ENCODE results near the gene SPECC1.
A peak's percentile ranks its signal among the peaks of the same experiment; 100 is the strongest.
"Not testable (repeated sequence)": the region's sequence is repeated elsewhere in the genome, so short reads cannot be mapped to it uniquely, and the experiment has no call there.

The SPECC1 gene

GRCh38 chr17:20022701-20023100, 13.5 kb downstream of the SPECC1 start:
- DNase-seq (ENCODE audit: low spot score), result no peak
- H3K4me3 ChIP-seq, result no peak overlapping the region
- H3K27ac ChIP-seq, result no peak overlapping the region
- TF ChIP-seq, protein P1, sequence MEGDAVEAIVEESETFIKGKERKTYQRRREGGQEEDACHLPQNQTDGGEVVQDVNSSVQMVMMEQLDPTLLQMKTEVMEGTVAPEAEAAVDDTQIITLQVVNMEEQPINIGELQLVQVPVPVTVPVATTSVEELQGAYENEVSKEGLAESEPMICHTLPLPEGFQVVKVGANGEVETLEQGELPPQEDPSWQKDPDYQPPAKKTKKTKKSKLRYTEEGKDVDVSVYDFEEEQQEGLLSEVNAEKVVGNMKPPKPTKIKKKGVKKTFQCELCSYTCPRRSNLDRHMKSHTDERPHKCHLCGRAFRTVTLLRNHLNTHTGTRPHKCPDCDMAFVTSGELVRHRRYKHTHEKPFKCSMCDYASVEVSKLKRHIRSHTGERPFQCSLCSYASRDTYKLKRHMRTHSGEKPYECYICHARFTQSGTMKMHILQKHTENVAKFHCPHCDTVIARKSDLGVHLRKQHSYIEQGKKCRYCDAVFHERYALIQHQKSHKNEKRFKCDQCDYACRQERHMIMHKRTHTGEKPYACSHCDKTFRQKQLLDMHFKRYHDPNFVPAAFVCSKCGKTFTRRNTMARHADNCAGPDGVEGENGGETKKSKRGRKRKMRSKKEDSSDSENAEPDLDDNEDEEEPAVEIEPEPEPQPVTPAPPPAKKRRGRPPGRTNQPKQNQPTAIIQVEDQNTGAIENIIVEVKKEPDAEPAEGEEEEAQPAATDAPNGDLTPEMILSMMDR (IDR thresholded peaks at IDR 0.05), result no peak

- DNase-seq (ENCODE audit: low spot score), result no peak
- TF ChIP-seq, protein P1 (IDR thresholded peaks at IDR 0.05), result no peak
- Histone ChIP-seq H3K4me3 (no peak overlapping the region), H3K27ac (no peak overlapping the region)
These were observed 17.8 kb downstream of the SPECC1 start for GRCh38 chr17:20026960-20027359.

DNA sequence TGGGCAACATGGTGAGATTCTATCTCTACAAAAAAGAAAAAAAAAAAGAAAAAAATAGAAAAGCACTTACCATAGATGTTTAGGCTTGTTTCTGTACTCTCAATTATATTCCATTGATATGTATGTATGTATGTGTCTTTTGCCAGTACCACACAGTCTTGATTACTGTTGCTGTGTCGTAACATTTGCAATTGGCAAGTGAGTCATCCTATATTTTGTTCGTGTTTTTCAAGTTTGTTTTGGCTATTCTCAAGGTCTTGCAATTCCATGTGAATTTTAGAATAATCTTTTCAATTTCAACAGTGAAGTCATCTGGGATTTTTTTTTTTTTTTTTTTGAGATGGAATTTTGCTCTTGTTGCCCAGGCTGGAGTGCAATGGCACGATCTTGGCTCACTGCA, 19.3 kb downstream of the SPECC1 start:
- Histone ChIP-seq H3K27ac (peak overlapping the region in 1 of 2 donors; percentile 11), H3K4me3 (no peak overlapping the region)
- DNase-seq (ENCODE audit: low spot score), result no peak
- TF ChIP-seq, protein P1 (IDR thresholded peaks at IDR 0.05), result no peak

DNA sequence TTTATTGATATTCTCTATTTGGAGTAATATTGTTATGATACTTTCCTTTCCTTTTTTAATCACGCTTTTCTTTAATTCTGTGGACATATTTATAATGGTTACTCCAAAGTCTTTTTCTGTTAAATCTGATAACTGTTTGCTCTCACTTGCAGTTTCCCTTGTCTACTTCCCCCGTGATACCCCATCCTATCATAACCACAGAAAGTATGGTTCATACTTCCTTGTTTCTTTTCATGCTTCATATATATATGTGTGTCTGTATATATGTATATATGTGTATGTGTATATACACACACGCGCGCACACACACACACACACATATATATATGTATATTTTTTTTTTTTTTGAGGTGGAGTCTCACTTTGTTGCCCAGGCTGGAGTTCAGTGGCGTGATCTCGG, 23.5 kb downstream of the SPECC1 start:
- no peak overlapping the region for H3K4me3 ChIP-seq
- no peak overlapping the region for H3K27ac ChIP-seq
- DNase-seq (ENCODE audit: low spot score), result no peak
- TF ChIP-seq, protein P1 (IDR thresholded peaks at IDR 0.05), result no peak

- no peak for DNase-seq (ENCODE audit: low spot score)
- Histone ChIP-seq H3K27ac (no peak overlapping the region), H3K4me3 (no peak overlapping the region)
- TF ChIP-seq, protein P1 (IDR thresholded peaks at IDR 0.05), result no peak
These were observed 24.3 kb downstream of the SPECC1 start for GRCh38 chr17:20033415-20033814.

GRCh38 chr17:20035501-20035900, 26.3 kb downstream of the SPECC1 start:
- H3K27ac ChIP-seq, result no peak overlapping the region
- no peak overlapping the region for H3K4me3 ChIP-seq
- TF ChIP-seq, protein P1 (IDR thresholded peaks at IDR 0.05), result no peak
- DNase-seq (ENCODE audit: low spot score), result no peak

- H3K27ac ChIP-seq; DNase-seq (ENCODE audit: low spot score); H3K4me3 ChIP-seq: not testable (repeated sequence)
These were observed 28.1 kb downstream of the SPECC1 start for GRCh38 chr17:20037286-20037685.

DNA sequence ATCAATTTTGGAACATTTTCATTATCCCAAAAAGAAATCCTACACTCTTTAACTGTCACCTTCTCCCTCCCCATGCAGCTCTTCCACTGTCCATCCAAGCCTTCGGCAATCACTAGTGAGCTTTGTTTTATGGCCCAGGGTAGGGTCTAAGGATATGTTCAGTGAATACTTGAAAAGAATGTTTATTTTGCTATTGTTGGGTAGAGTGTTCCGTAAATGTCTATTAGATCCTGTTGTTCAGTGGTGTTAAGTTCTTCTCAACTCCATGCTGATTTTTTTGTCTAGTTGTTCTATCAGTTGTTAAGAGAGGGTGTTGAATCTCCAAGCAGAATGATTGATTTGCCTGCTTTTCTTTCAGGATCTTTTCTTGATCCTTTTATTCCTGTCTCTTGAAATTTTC, 29.9 kb downstream of the SPECC1 start:
- TF ChIP-seq, protein P1 (IDR thresholded peaks at IDR 0.05), result no peak
- no peak for DNase-seq (ENCODE audit: low spot score)
- Histone ChIP-seq H3K27ac (no peak overlapping the region), H3K4me3 (no peak overlapping the region)
